Inferior parietal cortex (tissue), 1 donor: Measurements from ENCODE around the gene THSD4.
"Not testable (repeated sequence)": the region's sequence is repeated elsewhere in the genome, so short reads cannot be mapped to it uniquely, and the experiment has no call there.

Experiments used
- DNase-seq: peaks from one replicate; pipeline ENCODE4 v3.0.0-alpha.2; 2016; ENCODE audit errors: extremely low spot score

Gene THSD4

GRCh38 chr15:71349736-71350526 is 234.7 kb downstream of the THSD4 start:
- DNase-seq = no peak

DNA sequence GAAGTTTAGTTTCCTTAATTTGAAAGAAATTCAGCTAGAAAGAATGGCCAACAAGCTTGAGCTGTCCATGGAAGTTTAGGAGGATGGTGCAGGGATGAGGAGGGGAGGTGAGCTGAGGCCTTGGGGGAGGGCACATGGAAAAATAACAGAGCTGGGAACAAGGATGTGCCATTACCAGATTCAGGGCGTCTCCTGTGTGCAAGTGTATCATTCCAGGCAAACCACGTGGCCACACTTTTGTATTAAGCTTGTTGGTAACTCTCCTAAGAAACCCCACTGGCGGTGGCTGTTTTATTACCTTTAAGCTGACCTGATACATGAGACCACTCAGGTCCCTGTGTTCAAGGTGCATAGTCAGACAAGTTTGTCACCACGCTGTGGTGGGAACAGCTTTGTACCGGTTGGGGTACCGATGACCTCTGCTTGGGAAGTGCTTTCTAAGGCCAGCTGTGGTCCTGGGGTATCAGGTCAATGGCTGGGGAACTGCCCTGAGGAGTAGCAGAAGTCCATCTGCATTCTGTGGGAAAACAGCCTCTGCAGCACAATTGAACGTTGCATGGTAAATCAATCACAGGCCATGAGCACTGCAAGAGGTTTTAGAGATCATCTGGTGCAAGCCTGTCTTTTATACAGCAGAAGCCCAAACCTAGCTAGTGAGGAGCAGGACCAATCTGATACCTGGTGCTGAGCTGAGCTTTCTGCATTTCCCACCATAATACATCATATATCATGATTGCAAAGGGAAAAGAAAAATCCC is 235.5 kb downstream of the THSD4 start:
- DNase-seq = no peak

DNA sequence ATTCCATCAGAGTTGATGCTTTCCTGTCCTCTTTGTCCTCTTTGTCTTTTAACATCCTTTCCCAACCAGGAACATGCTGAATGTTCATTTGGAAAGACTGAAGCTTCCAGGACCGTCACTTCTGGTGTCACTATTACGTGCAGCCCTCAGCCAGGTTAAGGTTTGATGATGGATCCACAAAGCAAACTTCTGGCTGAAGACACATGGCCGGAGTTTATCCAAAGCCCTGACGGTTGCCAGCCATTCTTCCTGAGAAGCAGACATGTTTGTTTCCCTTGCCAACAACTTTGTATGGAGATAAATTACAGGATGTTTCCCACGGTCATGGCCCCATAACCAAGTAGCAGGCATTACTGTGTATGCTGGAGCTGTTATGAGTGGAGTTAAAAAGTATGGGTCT is 236.9 kb downstream of the THSD4 start:
- no peak for DNase-seq

- DNase-seq = no peak
These were observed 237.5 kb downstream of the THSD4 start for GRCh38 chr15:71352765-71353164.

DNA sequence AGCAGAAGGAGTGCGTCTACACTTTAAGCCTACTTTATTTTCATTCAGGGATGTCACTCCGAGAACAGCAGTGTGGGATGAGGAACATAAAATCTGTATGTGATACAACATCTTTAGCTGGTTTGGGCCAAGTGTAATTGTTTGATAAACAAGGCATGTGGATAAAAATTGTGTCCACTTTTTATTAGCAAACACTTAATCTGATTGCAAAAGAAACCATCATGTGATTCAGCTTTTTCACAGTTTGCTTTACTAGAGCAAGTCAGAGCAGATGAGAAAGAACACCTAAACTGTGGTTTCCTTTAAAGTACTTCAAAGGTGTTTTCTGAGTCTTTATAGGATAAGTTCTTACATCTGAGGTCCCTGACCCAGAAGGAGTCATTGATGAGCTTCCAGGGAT is 237.9 kb downstream of the THSD4 start:
- DNase-seq = no peak

DNA sequence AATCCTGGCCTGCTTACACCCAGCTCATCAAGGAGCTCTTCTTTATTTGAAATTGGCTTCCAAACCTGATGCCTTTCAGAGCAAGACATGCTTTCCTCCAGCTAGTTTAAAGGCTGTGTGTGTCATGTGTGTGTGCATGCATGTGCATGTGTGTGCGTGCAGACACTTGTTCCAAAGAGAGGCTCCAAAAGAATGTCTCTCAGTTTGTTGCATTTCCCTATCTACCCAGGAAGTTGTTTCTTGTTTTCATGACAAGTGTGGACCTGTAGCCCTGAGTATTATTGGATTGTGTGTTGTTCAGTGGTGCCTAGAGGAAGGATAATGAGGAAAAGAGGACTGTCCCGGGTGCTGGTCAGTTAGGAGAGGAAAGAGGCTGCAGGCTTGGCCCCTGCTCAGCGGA is 240.0 kb downstream of the THSD4 start:
- DNase-seq = no peak

DNA sequence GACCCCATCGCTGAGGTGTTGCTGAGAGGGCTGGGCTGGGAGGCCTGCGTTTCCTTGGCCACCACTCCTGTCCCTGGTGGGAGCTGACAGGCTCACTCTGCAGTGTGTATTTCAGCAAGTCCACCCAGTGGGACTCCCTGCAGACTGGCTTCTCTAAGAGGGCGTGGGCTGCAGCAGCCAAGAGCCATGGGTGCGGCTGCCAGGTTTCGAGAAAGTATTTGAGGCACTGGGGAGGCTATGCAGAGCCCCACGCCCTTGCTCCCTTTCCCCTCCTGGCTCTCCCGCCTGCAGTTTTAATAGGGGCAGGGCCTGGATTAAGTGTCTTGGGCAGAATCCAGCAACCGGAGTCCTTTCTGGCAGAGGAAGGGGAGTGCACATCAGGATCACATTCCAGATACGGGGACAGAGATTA is 242.1 kb downstream of the THSD4 start:
- no peak for DNase-seq

DNA sequence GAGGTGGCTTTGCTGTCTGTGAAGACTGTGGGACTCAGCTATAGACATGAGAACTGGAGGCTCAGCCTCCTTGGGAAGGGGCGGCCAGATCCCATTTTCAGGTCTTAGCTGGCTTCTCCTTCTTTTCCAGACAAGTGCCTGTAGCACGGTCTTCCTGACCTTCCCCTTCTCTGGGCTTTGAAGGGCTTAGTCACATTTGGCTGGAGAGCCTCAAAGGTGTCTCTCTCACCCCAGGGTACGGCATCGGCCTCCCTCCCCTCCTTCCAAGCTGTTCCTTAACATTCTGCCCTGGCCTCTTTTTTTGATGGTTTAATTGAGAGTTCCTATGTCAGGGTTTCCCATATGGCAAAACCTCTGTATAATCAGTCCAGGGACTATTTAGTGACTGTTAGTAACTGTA is 242.7 kb downstream of the THSD4 start:
- no peak for DNase-seq

DNA sequence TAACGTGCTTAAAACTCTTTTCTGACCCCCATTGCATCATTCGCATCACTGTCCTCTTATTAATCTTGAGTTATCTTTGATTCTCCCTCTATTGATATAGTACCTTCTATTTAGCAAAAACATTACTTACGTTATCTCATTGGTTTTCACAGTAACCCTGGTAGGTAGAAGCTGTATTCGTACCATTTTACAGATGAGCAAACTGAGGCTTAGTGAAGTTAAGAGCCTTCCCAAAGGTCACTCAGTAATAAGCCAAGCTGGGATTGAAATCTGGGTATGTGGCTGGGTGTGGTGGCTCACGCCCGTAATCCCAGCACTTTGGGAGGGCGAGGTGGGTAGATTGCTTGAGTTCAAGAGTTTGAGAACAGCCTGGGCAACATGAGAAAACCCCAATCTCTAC is 244.0 kb downstream of the THSD4 start:
- DNase-seq = no peak

- DNase-seq = no peak
These were observed 247.3 kb downstream of the THSD4 start for GRCh38 chr15:71362556-71362955.

- DNase-seq = no peak
These were observed 248.0 kb downstream of the THSD4 start for GRCh38 chr15:71362987-71363968.

GRCh38 chr15:71364117-71364584 is 248.9 kb downstream of the THSD4 start:
- no peak for DNase-seq

- no peak for DNase-seq
These were observed 251.3 kb downstream of the THSD4 start for GRCh38 chr15:71366522-71366921.

DNA sequence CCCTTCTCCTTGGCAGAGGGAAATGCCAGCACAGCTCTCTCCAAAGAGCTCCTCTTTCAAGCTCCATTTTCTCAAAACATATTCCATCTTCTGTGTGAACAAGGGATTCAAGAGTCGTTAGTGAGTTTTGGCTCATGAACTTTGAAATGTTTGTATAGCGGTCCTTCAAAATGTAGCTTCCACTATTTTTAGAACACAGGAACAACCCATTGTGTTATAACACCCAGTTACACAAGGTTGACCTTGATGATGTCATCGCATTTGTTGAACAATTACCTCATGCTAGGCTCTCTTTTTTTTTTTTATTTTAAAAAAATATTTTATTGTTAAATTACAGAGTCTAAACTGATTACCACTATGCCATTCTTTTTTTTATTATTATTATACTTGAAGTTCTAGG is 251.7 kb downstream of the THSD4 start:
- no peak for DNase-seq

DNA sequence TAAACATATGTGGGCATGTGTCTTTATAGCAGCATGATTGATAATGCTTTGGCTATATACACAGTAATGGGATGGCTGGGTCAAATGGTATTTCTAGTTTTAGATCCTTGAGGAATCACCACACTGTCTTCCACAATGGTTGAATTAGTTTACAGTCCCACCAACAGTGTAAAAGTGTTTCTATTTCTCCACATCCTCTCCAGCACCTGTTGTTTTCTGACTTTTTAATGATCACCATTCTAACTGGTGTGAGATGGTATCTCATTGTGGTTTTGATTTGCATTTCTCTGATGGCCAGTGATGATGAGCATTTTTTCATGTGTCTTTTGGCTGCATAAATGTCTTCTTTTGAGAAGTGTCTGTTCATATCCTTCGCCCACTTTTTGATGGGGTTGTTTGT is 252.5 kb downstream of the THSD4 start:
- not testable (repeated sequence) for DNase-seq

- not testable (repeated sequence) for DNase-seq
These were observed 257.5 kb downstream of the THSD4 start for GRCh38 chr15:71372769-71373168.

GRCh38 chr15:71373917-71374316 is 258.6 kb downstream of the THSD4 start:
- no peak for DNase-seq

- no peak for DNase-seq
These were observed 259.5 kb downstream of the THSD4 start for GRCh38 chr15:71374607-71375352.

DNA sequence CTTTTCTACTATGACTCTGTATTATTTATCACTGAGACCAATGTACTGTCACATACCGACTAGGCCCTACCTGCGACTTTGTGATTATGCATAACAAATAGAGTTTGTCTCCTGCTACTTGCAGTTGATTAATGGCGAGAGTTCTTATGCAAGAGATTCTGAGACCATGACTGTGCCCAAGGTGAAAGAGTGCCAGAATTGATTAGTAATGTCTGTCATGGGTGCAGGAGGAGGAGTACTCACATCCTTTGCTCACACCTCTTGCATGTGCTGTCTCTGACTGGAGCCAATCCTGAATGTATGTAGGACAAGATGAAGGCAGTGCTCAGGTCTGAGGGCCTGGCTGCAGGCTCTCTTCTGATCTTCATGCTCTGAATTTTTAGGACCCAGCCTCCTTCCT is 260.7 kb downstream of the THSD4 start:
- no peak for DNase-seq

DNA sequence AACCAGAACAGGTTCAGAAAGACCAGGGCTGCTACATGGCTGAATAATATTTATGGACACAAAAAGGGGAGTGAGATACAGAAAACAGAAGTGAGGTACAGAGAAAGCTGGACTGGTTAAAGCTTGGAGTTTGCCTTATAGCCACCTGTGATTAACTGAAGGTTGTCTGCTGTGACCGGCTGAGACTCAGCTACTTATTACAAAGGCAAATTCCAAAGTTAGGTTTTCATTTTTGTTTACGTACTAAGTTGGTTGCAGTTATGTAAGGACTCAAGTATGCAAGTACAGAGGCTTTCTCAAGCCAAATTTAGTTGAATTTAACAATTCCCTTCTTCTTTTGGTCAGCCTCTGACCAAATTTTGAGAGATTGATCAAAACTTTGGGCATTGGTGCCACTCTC is 264.6 kb downstream of the THSD4 start:
- DNase-seq = no peak

GRCh38 chr15:71380345-71380744 is 265.1 kb downstream of the THSD4 start:
- no peak for DNase-seq
